H1 (cell line): ENCODE results near the gene KCMF1. TPM values are rescaled to one million over a fixed set of nuclear protein-coding genes. Genes with fewer than 3 reads are reported as not detected.

Experiments used
- CREB1 ChIP-seq: IDR thresholded peaks from 2 replicates; pipeline ENCODE4 v1.6.1; 2012; ENCODE audit warnings: inconsistent platforms
- POLR2AphosphoS5 ChIP-seq: IDR thresholded peaks from 2 replicates; pipeline ENCODE4 v1.6.1; 2011; ENCODE audit warnings: low read depth, low read length
- RNF2 ChIP-seq: fragments of 200-900, 300-1000 bp; sonication (generic); IDR thresholded peaks from 2 replicates; pipeline ENCODE4 v1.7.1; 2016; ENCODE audit warnings: borderline replicate concordance, low read depth, mild to moderate bottlenecking, antibody characterized with exemption, low read length; ENCODE audit not compliant: poor library complexity, severe bottlenecking; ENCODE audit errors: missing control alignments
- polyA plus RNA-seq, 7 experiments: library from polyadenylated mRNA; depleted of rRNA in 3 of 7; stranded (reverse) in 5 of 7; unstranded in 2 of 7; fragments of >200 nt in 5 of 7; fragments of 200-250 nt in 2 of 7; gene quantifications; 1 replicate in 5 of 7; 2 replicates in 1 of 7; 4 replicates in 1 of 7; pipeline versions ENCODE4 v1.2.1 to v1.2.3, GENCODE V29; 2011 to 2013; ENCODE audit warnings: missing spikeins in 2 of 7, mixed read lengths in 2 of 7
- total RNA-seq: library from RNA; stranded (reverse); fragmentation: NEBNext Ultra II Directional; extraction: Animal tissue kit (Norgen Biotek cat#: 25700); gene quantifications from 2 replicates; pipeline ENCODE4 v1.2.1, GENCODE V29; 2021
- TF ChIP-seq, protein P1 (sequence below): IDR thresholded peaks from 2 replicates; pipeline ENCODE4 v1.6.1; 2011; ENCODE audit warnings: low read length, improper control_type of control experiment

Gene KCMF1
- total and polyA plus RNA-seq, 2 of the 8 experiments (the other 6 are each of a cell fraction or from before 2014, with no cell fraction given): 86.9 to 149 TPM

DNA sequence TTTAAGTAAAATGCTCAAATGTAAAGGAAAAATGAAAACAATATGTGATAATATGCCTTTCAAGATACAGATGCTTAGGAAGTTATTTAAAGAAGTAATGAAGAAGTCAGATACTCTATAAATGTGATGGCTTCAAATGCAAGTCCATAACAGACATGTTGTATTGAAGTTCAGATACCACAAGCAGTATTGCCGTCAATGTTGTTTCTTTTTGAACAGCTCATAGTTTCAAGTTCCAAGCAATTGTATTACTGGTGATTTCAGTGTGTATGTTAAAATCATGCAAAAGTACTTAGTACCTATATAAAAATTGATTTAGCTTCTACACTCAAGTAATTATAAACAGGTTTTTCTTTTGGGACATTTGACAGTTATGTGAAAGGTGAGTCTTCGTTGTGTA, 24.9 kb downstream of the KCMF1 start (continued):
- no peak for TF ChIP-seq POLR2AphosphoS5
- TF ChIP-seq RNF2: no peak
- TF ChIP-seq CREB1: no peak
- TF ChIP-seq, protein P1, sequence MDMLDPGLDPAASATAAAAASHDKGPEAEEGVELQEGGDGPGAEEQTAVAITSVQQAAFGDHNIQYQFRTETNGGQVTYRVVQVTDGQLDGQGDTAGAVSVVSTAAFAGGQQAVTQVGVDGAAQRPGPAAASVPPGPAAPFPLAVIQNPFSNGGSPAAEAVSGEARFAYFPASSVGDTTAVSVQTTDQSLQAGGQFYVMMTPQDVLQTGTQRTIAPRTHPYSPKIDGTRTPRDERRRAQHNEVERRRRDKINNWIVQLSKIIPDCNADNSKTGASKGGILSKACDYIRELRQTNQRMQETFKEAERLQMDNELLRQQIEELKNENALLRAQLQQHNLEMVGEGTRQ: no peak
